ENCODE measurements around the gene NOC3L. TPM values are rescaled to one million over a fixed set of nuclear protein-coding genes. Genes with fewer than 3 reads are reported as not detected.

Gene NOC3L
- polyA plus RNA-seq, 1 donor (not counting 4 experiments of a cell fraction or from before 2014, with no cell fraction given) = 16.3 TPM

DNA sequence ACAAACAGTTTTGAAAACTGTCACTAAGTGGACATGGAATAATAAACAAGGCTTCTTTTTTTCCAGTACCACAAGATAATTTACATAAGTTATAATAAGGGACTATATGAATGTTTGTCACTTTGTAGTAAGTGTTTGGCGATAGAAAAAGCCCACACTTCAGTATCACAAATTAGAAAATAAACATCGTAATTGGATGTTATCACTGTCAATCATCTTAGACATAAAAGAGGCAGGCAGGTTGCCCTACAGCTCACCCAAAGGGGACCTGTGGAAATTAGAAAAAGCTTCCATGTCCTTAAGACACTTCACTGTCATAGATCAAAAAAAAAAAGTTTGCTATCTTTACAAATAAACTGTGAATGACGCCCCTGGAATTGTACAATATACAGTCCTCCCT lies 3.6 kb upstream of the NOC3L start:
- H2AFZ ChIP-seq (ENCODE audit: control insufficient read depth, low read length) = no peak overlapping the region
- no peaks in the 10 kb centered on the region for H3K9me1 ChIP-seq (ENCODE audit: control insufficient read depth, extremely low read depth, insufficient read depth, low read length)
- H4K20me1 ChIP-seq (ENCODE audit: control insufficient read depth, extremely low read depth, insufficient read depth, low read length) = peaks cover 2% of the 10 kb centered on the region
- dilution Hi-C loops (cut with MboI; ENCODE audit: extremely low pct_ligation_motif_present, low sequenced_read_pairs) = no loop called here
- no peak for TF ChIP-seq EZH2 (IDR thresholded peaks at IDR 0.05; ENCODE audit: low read length)
- TF ChIP-seq, protein P1, sequence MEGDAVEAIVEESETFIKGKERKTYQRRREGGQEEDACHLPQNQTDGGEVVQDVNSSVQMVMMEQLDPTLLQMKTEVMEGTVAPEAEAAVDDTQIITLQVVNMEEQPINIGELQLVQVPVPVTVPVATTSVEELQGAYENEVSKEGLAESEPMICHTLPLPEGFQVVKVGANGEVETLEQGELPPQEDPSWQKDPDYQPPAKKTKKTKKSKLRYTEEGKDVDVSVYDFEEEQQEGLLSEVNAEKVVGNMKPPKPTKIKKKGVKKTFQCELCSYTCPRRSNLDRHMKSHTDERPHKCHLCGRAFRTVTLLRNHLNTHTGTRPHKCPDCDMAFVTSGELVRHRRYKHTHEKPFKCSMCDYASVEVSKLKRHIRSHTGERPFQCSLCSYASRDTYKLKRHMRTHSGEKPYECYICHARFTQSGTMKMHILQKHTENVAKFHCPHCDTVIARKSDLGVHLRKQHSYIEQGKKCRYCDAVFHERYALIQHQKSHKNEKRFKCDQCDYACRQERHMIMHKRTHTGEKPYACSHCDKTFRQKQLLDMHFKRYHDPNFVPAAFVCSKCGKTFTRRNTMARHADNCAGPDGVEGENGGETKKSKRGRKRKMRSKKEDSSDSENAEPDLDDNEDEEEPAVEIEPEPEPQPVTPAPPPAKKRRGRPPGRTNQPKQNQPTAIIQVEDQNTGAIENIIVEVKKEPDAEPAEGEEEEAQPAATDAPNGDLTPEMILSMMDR (optimal IDR thresholded peaks at IDR 0.05 in 1 of 3, IDR thresholded peaks at IDR 0.05 in 1 of 3, conservative IDR thresholded peaks at IDR 0.05 in 1 of 3; ENCODE audit: extremely low read depth in 1 of 3, insufficient read depth in 2 of 3, low read length in 3 of 3) = no peak
- peaks cover 13% of the 10 kb centered on the region for H3K79me2 ChIP-seq (ENCODE audit: control insufficient read depth, insufficient read depth, low read length)
- H3K4me3 ChIP-seq (ENCODE audit: control insufficient read depth in 2 of 3, extremely low read depth in 1 of 3, insufficient read depth in 2 of 3, low read depth in 1 of 3, low read length in 3 of 3) = no peak overlapping the region
- H3K4me1 ChIP-seq (ENCODE audit: control insufficient read depth, extremely low read depth, insufficient read depth, low read length) = peaks cover 7% of the 10 kb centered on the region
- no peaks in the 10 kb centered on the region for H3K9me3 ChIP-seq (ENCODE audit: control insufficient read depth, low read depth, low read length)
- H3K4me2 ChIP-seq (ENCODE audit: control insufficient read depth, extremely low read depth, insufficient read depth, low read depth, low read length) = no peak overlapping the region
- H3K9ac ChIP-seq (ENCODE audit: control insufficient read depth, extremely low read depth, insufficient read depth, low read length) = no peak overlapping the region
- no peak for DNase-seq (ENCODE audit: low read depth, low spot score)
- H3K36me3 ChIP-seq (ENCODE audit: control insufficient read depth in 2 of 2, extremely low read depth in 1 of 2, insufficient read depth in 2 of 2, low read length in 2 of 2) = no peaks in the 10 kb centered on the region
- H3K27me3 ChIP-seq (ENCODE audit: control insufficient read depth, extremely low read depth, insufficient read depth, low read length) = no peaks in the 10 kb centered on the region
- FAIRE-seq = no peak
- no peak overlapping the region for H3K27ac ChIP-seq (ENCODE audit: control insufficient read depth, insufficient read depth, low read length)

DNA sequence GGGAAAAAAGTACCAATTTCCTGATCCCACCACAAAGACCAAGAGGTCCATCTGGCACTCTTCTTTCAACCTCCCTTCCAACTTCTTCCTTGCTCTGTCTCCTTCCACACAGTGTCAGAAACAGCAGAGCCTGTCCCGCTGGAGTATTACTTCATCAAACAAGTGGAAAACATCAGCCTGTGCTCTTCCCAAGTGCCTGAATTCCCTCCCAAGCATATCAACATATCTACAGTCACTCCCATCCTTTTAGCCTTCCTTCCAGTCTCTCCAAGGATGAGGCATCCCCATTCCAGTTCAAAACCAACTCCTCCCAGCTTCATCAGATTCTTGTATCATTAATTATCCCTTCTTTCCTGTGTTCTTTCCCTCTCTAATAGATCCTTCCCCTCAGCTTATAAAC lies 1.7 kb upstream of the NOC3L start:
- dilution Hi-C loops (cut with MboI; ENCODE audit: extremely low pct_ligation_motif_present, low sequenced_read_pairs) = no loop called here
- TF ChIP-seq, protein P1 (optimal IDR thresholded peaks at IDR 0.05 in 1 of 3, IDR thresholded peaks at IDR 0.05 in 1 of 3, conservative IDR thresholded peaks at IDR 0.05 in 1 of 3; ENCODE audit: extremely low read depth in 1 of 3, insufficient read depth in 2 of 3, low read length in 3 of 3) = no peak
- TF ChIP-seq EZH2 (IDR thresholded peaks at IDR 0.05; ENCODE audit: low read length) = no peak
- H3K4me1 ChIP-seq (ENCODE audit: control insufficient read depth, extremely low read depth, insufficient read depth, low read length) = peaks cover 12% of the 10 kb centered on the region
- DNase-seq (ENCODE audit: low read depth, low spot score) (no peak), FAIRE-seq (no peak)
- no peak overlapping the region for H2AFZ ChIP-seq (ENCODE audit: control insufficient read depth, low read length)
- H4K20me1 ChIP-seq (ENCODE audit: control insufficient read depth, extremely low read depth, insufficient read depth, low read length) = peaks cover 2% of the 10 kb centered on the region
- H3K27me3 ChIP-seq (ENCODE audit: control insufficient read depth, extremely low read depth, insufficient read depth, low read length) = no peaks in the 10 kb centered on the region
- no peaks in the 10 kb centered on the region for H3K9me1 ChIP-seq (ENCODE audit: control insufficient read depth, extremely low read depth, insufficient read depth, low read length)
- no peak overlapping the region for H3K27ac ChIP-seq (ENCODE audit: control insufficient read depth, insufficient read depth, low read length)
- H3K4me2 ChIP-seq (ENCODE audit: control insufficient read depth, extremely low read depth, insufficient read depth, low read depth, low read length) = no peak overlapping the region
- H3K9ac ChIP-seq (ENCODE audit: control insufficient read depth, extremely low read depth, insufficient read depth, low read length) = no peak overlapping the region
- no peak overlapping the region for H3K4me3 ChIP-seq (ENCODE audit: control insufficient read depth in 2 of 3, extremely low read depth in 1 of 3, insufficient read depth in 2 of 3, low read depth in 1 of 3, low read length in 3 of 3)
- no peaks in the 10 kb centered on the region for H3K36me3 ChIP-seq (ENCODE audit: control insufficient read depth in 2 of 2, extremely low read depth in 1 of 2, insufficient read depth in 2 of 2, low read length in 2 of 2)
- H3K9me3 ChIP-seq (ENCODE audit: control insufficient read depth, low read depth, low read length) = no peaks in the 10 kb centered on the region
- H3K79me2 ChIP-seq (ENCODE audit: control insufficient read depth, insufficient read depth, low read length) = peaks cover 30% of the 10 kb centered on the region
